ENCODE results near the gene OSTN. TPM values are rescaled to one million over a fixed set of nuclear protein-coding genes. Genes with fewer than 3 reads are reported as not detected.
A peak's percentile ranks its signal among the peaks of the same experiment; 100 is the strongest.
"Not testable (repeated sequence)": the region's sequence is repeated elsewhere in the genome, so short reads cannot be mapped to it uniquely, and the experiment has no call there.

The OSTN gene
- total and polyA plus RNA-seq, 4 experiments from 2014 or later = not detected

DNA sequence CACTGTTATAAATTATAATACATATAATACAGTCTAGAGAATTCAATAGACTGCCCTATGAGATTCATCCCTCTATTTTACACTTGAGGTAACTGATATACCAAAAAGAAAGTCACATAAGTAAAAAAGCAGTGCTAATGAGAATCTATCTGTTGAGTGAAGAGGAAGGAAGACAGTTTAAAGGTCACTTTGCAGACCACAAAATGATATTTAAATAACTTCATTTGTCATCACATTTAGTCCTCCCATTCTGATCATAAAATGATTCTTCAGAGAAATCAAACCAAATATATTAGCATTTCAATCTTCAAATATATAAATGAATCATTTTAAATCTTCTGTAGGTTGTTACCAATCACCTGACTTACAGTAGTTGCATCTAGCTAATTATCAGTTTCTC is 69.7 kb downstream of the OSTN start:
- Histone ChIP-seq H3K27ac (ENCODE audit: low read depth, low read length) (no peak overlapping the region), H3K4me3 (ENCODE audit: low read length in 2 of 2) (no peak overlapping the region), H3K4me1 (ENCODE audit: insufficient read depth, low read length) (no peaks in the 10 kb centered on the region), H3K36me3 (ENCODE audit: insufficient read depth, low read length) (no peaks in the 10 kb centered on the region), H3K27me3 (ENCODE audit: insufficient read depth, low read length) (no peaks in the 10 kb centered on the region), H3K9me3 (ENCODE audit: control insufficient read depth in 1 of 2, low read length in 2 of 2) (no peaks in the 10 kb centered on the region)
- Mint-ChIP-seq H3K27ac (no peak overlapping the region), H3K27me3 (peaks cover 0 to 3% of the 10 kb centered on the region in 2 donors), H3K4me1 (no peaks in the 10 kb centered on the region), H3K36me3 (no peaks in the 10 kb centered on the region), H3K4me3 (no peak overlapping the region), H3K9me3 (peaks cover 0 to 5% (median 0%) of the 10 kb centered on the region in 8 donors)
- DNase-seq = no peak
- intact Hi-C loops (cut with micrococcal nuclease) = no loop called here
- ChIA-PET CTCF (ENCODE audit: partially characterized antibody) (no interaction called here), POLR2A (ENCODE audit: partially characterized antibody) (no interaction called here)

GRCh38 chr3:191269289-191270085 is 70.4 kb downstream of the OSTN start:
- POLR2A ChIA-PET (ENCODE audit: partially characterized antibody) = no interaction called here
- H3K4me1 ChIP-seq (ENCODE audit: insufficient read depth, low read length) = no peaks in the 10 kb centered on the region
- peaks cover 0 to 5% (median 0%) of the 10 kb centered on the region in 8 donors for H3K9me3 Mint-ChIP-seq
- H3K4me3 Mint-ChIP-seq = no peak overlapping the region
- no peaks in the 10 kb centered on the region for H3K36me3 Mint-ChIP-seq
- H3K27me3 Mint-ChIP-seq = peaks cover 0 to 3% of the 10 kb centered on the region in 2 donors
- H3K27ac Mint-ChIP-seq = no peak overlapping the region
- intact Hi-C loops (cut with micrococcal nuclease) = no loop called here
- H3K4me1 Mint-ChIP-seq = no peaks in the 10 kb centered on the region
- H3K4me3 ChIP-seq (ENCODE audit: low read length in 2 of 2) = no peak overlapping the region
- no peaks in the 10 kb centered on the region for H3K9me3 ChIP-seq (ENCODE audit: control insufficient read depth in 1 of 2, low read length in 2 of 2)
- H3K36me3 ChIP-seq (ENCODE audit: insufficient read depth, low read length) = no peaks in the 10 kb centered on the region
- DNase-seq = no peak
- CTCF ChIA-PET (ENCODE audit: partially characterized antibody) = no interaction called here
- H3K27me3 ChIP-seq (ENCODE audit: insufficient read depth, low read length) = no peaks in the 10 kb centered on the region
- no peak overlapping the region for H3K27ac ChIP-seq (ENCODE audit: low read depth, low read length)

- H3K27me3 ChIP-seq (ENCODE audit: insufficient read depth, low read length); H3K27ac Mint-ChIP-seq; intact Hi-C loops (cut with micrococcal nuclease); CTCF ChIA-PET (ENCODE audit: partially characterized antibody); H3K4me1 Mint-ChIP-seq; H3K4me3 ChIP-seq (ENCODE audit: low read length in 2 of 2); H3K4me1 ChIP-seq (ENCODE audit: insufficient read depth, low read length); H3K27ac ChIP-seq (ENCODE audit: low read depth, low read length); H3K27me3 Mint-ChIP-seq; H3K9me3 ChIP-seq (ENCODE audit: control insufficient read depth in 1 of 2, low read length in 2 of 2); POLR2A ChIA-PET (ENCODE audit: partially characterized antibody); H3K36me3 ChIP-seq (ENCODE audit: insufficient read depth, low read length); H3K9me3 Mint-ChIP-seq; H3K36me3 Mint-ChIP-seq; DNase-seq; H3K4me3 Mint-ChIP-seq: not testable (repeated sequence)
Measured at GRCh38 chr3:191275244-191275643, 76.2 kb downstream of the OSTN start.

- Mint-ChIP-seq H3K27ac (no peak overlapping the region), H3K36me3 (no peaks in the 10 kb centered on the region), H3K9me3 (peaks cover 0 to 5% (median 0%) of the 10 kb centered on the region in 8 donors), H3K4me3 (no peak overlapping the region), H3K27me3 (peaks cover 0 to 3% of the 10 kb centered on the region in 2 donors), H3K4me1 (no peaks in the 10 kb centered on the region)
- Histone ChIP-seq H3K27ac (ENCODE audit: low read depth, low read length) (no peak overlapping the region), H3K4me3 (ENCODE audit: low read length in 2 of 2) (no peak overlapping the region), H3K27me3 (ENCODE audit: insufficient read depth, low read length) (no peaks in the 10 kb centered on the region), H3K36me3 (ENCODE audit: insufficient read depth, low read length) (no peaks in the 10 kb centered on the region), H3K4me1 (ENCODE audit: insufficient read depth, low read length) (no peaks in the 10 kb centered on the region), H3K9me3 (ENCODE audit: control insufficient read depth in 1 of 2, low read length in 2 of 2) (no peaks in the 10 kb centered on the region)
- POLR2A ChIA-PET (ENCODE audit: partially characterized antibody) = no interaction called here
- intact Hi-C loops (cut with micrococcal nuclease) = no loop called here
- DNase-seq = no peak
- CTCF ChIA-PET (ENCODE audit: partially characterized antibody) = no interaction called here
Measured at GRCh38 chr3:191275751-191276150, 76.7 kb downstream of the OSTN start.

DNA sequence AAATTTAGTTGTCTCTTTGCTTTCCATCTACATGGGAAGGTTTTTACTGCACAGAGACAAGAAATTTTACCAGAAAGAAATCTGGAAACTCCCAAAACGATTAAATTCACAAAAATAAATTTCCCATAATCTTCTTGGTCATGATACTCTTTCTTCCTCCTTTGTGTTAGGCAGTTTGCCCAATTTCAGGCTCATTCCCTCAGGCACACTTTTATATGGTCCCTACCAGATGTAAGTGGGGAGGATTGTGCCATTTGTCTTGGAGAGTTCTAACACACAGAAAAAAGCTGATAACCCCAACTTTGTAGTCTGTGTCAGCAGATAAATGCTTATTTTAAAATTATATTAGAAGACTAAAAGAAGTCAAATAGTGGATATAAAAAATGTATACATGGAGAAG is 81.1 kb downstream of the OSTN start:
- H3K27me3 ChIP-seq (ENCODE audit: insufficient read depth, low read length) = no peaks in the 10 kb centered on the region
- Mint-ChIP-seq H3K36me3 (no peaks in the 10 kb centered on the region), H3K9me3 (no peaks in the 10 kb centered on the region), H3K4me1 (no peaks in the 10 kb centered on the region), H3K4me3 (no peak overlapping the region), H3K27ac (no peak overlapping the region), H3K27me3 (peaks cover 0 to 4% of the 10 kb centered on the region in 2 donors)
- no peak for DNase-seq
- no peaks in the 10 kb centered on the region for H3K9me3 ChIP-seq (ENCODE audit: control insufficient read depth in 1 of 2, low read length in 2 of 2)
- intact Hi-C loops (cut with micrococcal nuclease) = no loop called here
- POLR2A ChIA-PET (ENCODE audit: partially characterized antibody) = no interaction called here
- H3K27ac ChIP-seq (ENCODE audit: low read depth, low read length) = no peak overlapping the region
- CTCF ChIA-PET (ENCODE audit: partially characterized antibody) = no interaction called here
- no peak overlapping the region for H3K4me3 ChIP-seq (ENCODE audit: low read length in 2 of 2)
- no peaks in the 10 kb centered on the region for H3K36me3 ChIP-seq (ENCODE audit: insufficient read depth, low read length)
- H3K4me1 ChIP-seq (ENCODE audit: insufficient read depth, low read length) = no peaks in the 10 kb centered on the region

DNA sequence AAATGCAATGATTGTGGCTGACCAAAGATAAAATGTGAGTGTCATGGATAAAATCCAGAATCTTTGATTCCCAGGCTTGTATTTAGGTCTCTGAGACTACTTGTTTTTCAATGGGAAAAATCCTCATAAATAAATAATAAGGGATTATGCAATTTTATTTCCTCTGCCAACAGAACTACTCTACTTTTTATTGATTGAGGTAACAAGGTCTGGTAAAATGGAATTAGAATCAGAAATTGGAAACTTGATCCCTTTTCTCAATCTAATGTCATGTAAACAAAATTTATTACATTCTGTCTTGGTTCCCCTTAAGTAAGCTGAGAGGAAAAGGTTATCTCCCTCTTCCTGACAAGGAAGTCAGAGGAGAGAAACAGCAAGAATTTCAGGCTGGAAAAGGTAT is 81.8 kb downstream of the OSTN start:
- POLR2A ChIA-PET (ENCODE audit: partially characterized antibody) = no interaction called here
- Histone ChIP-seq H3K9me3 (ENCODE audit: control insufficient read depth in 1 of 2, low read length in 2 of 2) (no peaks in the 10 kb centered on the region), H3K4me1 (ENCODE audit: insufficient read depth, low read length) (no peaks in the 10 kb centered on the region), H3K36me3 (ENCODE audit: insufficient read depth, low read length) (no peaks in the 10 kb centered on the region), H3K27ac (ENCODE audit: low read depth, low read length) (no peak overlapping the region), H3K4me3 (ENCODE audit: low read length in 2 of 2) (no peak overlapping the region), H3K27me3 (ENCODE audit: insufficient read depth, low read length) (no peaks in the 10 kb centered on the region)
- Mint-ChIP-seq H3K27ac (no peak overlapping the region), H3K36me3 (no peaks in the 10 kb centered on the region), H3K4me1 (no peaks in the 10 kb centered on the region), H3K27me3 (peaks cover 0 to 4% of the 10 kb centered on the region in 2 donors), H3K4me3 (no peak overlapping the region), H3K9me3 (no peaks in the 10 kb centered on the region)
- intact Hi-C loops (cut with micrococcal nuclease) = no loop called here
- no peak for DNase-seq
- CTCF ChIA-PET (ENCODE audit: partially characterized antibody) = no interaction called here

- Mint-ChIP-seq H3K4me3 (no peak overlapping the region), H3K4me1 (no peaks in the 10 kb centered on the region), H3K9me3 (peaks cover 0 to 2% (median 0%) of the 10 kb centered on the region in 8 donors), H3K36me3 (no peaks in the 10 kb centered on the region), H3K27ac (no peak overlapping the region), H3K27me3 (peaks cover 0 to 4% of the 10 kb centered on the region in 2 donors)
- Histone ChIP-seq H3K4me1 (ENCODE audit: insufficient read depth, low read length) (no peaks in the 10 kb centered on the region), H3K27ac (ENCODE audit: low read depth, low read length) (no peak overlapping the region), H3K4me3 (ENCODE audit: low read length in 2 of 2) (no peak overlapping the region), H3K27me3 (ENCODE audit: insufficient read depth, low read length) (no peaks in the 10 kb centered on the region), H3K9me3 (ENCODE audit: control insufficient read depth in 1 of 2, low read length in 2 of 2) (no peaks in the 10 kb centered on the region), H3K36me3 (ENCODE audit: insufficient read depth, low read length) (no peaks in the 10 kb centered on the region)
- intact Hi-C loops (cut with micrococcal nuclease) = no loop called here
- POLR2A ChIA-PET (ENCODE audit: partially characterized antibody) = no interaction called here
- CTCF ChIA-PET (ENCODE audit: partially characterized antibody) = no interaction called here
- DNase-seq = peak in 1 of 5 donors; percentile 11
Measured at GRCh38 chr3:191282251-191283185, 83.5 kb downstream of the OSTN start.

Measured in CD4-positive, alpha-beta memory T cell (primary cell).